IPS-15b (cell line): ENCODE results near the gene CENPM.

Experiments
- H3K27me3 ChIP-seq: one replicate; pipeline ENCODE4 v1.6.1; 2013; ENCODE audit warnings: low read length; ENCODE audit not compliant: control insufficient read depth, insufficient read depth
- H3K36me3 ChIP-seq: one replicate; pipeline ENCODE4 v1.6.1; 2013; ENCODE audit warnings: low read length; ENCODE audit not compliant: control insufficient read depth, insufficient read depth
- H3K4me1 ChIP-seq: one replicate; pipeline ENCODE4 v1.6.1; 2013; ENCODE audit warnings: mild to moderate bottlenecking, low read length; ENCODE audit not compliant: control insufficient read depth, insufficient read depth
- H3K4me3 ChIP-seq: one replicate; pipeline ENCODE4 v1.5.1; 2013; ENCODE audit warnings: low read depth, low read length
- H3K9ac ChIP-seq: one replicate; pipeline ENCODE4 v1.6.1; 2013; ENCODE audit warnings: low read depth, mild to moderate bottlenecking, low read length
- H3K9me3 ChIP-seq: one replicate; pipeline ENCODE4 v1.6.1; 2013; ENCODE audit warnings: mild to moderate bottlenecking, low read length; ENCODE audit not compliant: control insufficient read depth, insufficient read depth

CENPM gene, protein sequence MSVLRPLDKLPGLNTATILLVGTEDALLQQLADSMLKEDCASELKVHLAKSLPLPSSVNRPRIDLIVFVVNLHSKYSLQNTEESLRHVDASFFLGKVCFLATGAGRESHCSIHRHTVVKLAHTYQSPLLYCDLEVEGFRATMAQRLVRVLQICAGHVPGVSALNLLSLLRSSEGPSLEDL

DNA sequence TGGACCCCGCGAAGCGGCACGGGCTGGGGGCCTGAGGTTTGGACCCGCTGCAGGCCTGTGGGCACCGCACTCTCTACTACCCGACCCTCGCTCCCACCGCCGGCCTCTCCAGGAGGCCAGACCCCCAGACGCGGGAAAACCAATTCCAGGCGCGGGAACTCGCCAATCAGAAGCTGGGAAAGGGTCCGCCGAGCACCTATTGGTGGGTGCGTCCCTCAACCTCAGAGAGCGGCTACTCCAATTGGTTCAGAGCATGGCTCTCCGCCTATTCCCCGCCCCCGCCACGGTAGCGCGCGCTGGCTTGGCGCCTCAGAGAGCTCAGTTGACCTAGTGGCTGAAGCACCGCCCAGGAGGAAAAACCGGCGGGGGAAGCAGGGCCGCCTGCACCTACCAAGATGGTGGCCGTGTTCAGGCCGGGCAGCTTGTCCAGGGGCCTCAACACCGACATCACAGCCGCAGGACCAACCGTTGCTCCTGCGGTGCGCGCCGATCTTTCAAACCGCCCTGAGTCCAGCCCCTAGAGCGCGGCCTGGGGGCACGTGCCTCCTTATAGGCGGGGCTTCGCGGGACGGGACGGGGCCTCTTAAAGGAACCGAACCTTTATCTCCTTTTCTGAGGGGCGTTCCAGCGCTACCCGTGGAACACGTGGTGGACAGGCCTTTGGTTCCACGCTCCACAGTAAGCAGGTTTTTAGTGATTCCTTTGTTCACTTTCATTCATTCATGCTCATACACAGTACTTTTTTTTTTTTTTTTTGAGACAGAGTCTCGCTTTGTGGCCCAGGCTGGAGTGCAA lies at the start of gene CENPM:
Gene CENPM, minus strand, starts transcription at position 524 of the 795 bp plus-strand sequence. Its CDS starts 76 bp downstream, at position 448.
- Histone ChIP-seq H3K4me3 (peak within 1 kb of the TSS; percentile 87), H3K9me3 (no peaks in the 10 kb centered on the region), H3K27me3 (no peaks in the 10 kb centered on the region), H3K36me3 (peaks cover 14% of the 10 kb centered on the region), H3K9ac (peak within 1 kb of the TSS; percentile 79), H3K4me1 (peaks cover 3% of the 10 kb centered on the region)

DNA sequence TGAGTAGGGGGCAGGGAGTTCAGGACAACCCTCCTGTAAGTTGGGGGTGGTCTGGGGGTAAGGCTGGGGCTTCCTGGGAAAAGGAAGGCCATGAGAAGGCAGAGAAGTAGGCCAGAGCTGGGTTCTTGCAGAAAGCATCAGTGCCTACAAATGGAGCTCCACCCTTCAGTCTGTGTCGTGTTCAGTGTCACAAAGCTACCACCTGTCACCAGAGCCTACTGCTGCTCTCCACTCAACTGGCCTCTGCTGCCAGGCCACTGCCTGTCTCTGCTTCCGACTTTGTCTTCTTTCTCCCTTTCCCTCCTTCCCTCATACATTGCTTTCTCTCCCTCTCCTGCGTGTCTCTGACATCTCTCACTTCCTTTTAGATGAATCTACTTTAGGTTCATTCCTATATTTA lies 48.3 kb upstream of the CENPM start:
- H3K27me3 ChIP-seq = peaks cover 9% of the 10 kb centered on the region
- H3K4me1 ChIP-seq = no peaks in the 10 kb centered on the region
- no peaks in the 10 kb centered on the region for H3K9me3 ChIP-seq
- H3K36me3 ChIP-seq = peaks cover 16% of the 10 kb centered on the region
- H3K9ac ChIP-seq = no peak overlapping the region
- H3K4me3 ChIP-seq = no peak overlapping the region

DNA sequence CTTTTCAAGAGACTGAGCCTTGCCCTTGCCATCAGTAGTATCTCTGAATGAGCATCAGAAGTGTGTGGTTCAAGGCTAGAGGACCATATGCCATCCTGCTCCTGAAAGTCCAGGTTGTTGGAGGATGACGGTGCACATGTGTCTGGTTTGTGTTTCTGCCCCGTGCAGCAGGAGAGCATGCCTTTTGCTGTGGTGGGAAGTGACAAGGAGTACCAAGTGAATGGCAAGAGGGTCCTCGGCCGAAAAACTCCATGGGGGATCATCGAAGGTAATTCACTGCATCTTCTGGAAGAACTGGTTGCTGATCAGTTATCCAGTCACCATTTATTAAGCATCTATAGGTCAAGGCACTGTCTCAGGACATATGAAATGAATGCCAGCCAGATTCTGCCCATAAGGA lies 45.5 kb upstream of the CENPM start:
- Histone ChIP-seq H3K36me3 (peaks cover 20% of the 10 kb centered on the region), H3K9ac (no peak overlapping the region), H3K4me1 (no peaks in the 10 kb centered on the region), H3K9me3 (no peaks in the 10 kb centered on the region), H3K4me3 (no peak overlapping the region), H3K27me3 (no peaks in the 10 kb centered on the region)

DNA sequence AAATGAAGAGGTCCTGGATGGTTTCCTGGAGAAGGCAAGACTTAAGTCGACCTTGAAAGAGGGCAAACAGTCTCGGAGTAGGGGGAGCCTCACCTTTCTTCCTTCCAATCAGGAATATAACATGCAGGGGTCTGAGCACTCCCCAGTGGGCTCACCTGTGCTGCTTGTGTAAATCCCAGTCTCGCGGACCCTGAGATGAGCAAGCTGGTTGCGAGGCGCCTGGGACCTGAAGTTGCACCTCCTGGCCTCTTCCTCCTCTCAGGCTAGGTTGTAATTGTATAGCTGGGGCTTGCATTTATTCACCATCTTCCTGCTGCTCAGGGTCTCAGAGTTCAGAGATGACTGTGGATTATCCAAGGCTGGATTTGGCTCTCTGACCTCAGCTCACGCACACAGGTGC lies 44.2 kb upstream of the CENPM start:
- H3K9me3 ChIP-seq = no peaks in the 10 kb centered on the region
- peaks cover 20% of the 10 kb centered on the region for H3K36me3 ChIP-seq

DNA sequence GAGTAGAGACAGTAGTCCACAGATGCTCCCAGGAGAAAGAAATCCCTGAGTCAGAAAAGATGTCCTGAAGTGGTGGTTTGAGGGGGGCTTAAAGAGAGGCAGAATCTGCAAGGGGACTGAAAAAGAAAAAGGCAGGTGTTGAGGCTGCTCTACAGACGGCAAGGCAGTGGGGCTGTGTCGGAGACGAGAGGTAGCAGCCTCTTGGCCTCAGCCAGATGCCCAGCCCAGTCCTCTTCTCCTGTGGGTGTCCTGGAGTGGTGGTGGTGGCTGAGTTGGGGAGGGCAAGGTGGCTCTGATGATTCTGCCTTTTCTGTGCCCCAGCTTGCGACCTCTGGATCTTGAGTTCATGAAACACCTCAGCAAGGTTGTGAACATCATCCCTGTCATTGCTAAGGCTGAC lies 42.3 kb upstream of the CENPM start:
- no peaks in the 10 kb centered on the region for H3K4me1 ChIP-seq
- no peak overlapping the region for H3K4me3 ChIP-seq
- H3K36me3 ChIP-seq = peaks cover 11% of the 10 kb centered on the region
- no peaks in the 10 kb centered on the region for H3K27me3 ChIP-seq
- no peak overlapping the region for H3K9ac ChIP-seq
- no peaks in the 10 kb centered on the region for H3K9me3 ChIP-seq

More for the DNA sequence above, 44.2 kb upstream of the CENPM start:
- H3K27me3 ChIP-seq = no peaks in the 10 kb centered on the region
- H3K4me3 ChIP-seq = no peak overlapping the region
- H3K4me1 ChIP-seq = no peaks in the 10 kb centered on the region
- H3K9ac ChIP-seq = no peak overlapping the region

DNA sequence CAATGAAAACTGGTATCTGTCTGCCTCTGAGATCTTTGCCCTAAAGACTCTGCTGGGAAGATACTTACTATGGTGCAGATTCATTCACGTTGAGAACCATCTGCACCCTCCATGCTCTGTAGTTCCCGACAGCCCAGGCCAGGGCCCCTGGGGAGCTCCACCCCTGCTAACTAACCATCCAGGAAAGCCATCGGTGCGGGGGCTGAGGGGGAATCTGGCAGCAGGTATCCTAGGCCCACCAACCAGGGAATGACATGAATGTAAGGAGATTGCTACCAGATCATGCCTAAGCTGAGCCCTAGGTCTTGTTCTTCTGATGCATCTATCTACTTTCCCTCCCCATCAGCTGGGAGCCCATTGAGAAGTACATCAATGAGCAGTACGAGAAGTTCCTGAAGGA lies 40.3 kb upstream of the CENPM start:
- H3K4me3 ChIP-seq = no peak overlapping the region
- H3K9me3 ChIP-seq = no peaks in the 10 kb centered on the region
- H3K4me1 ChIP-seq = no peaks in the 10 kb centered on the region
- no peaks in the 10 kb centered on the region for H3K27me3 ChIP-seq
- no peak overlapping the region for H3K9ac ChIP-seq
- peaks cover 4% of the 10 kb centered on the region for H3K36me3 ChIP-seq

DNA sequence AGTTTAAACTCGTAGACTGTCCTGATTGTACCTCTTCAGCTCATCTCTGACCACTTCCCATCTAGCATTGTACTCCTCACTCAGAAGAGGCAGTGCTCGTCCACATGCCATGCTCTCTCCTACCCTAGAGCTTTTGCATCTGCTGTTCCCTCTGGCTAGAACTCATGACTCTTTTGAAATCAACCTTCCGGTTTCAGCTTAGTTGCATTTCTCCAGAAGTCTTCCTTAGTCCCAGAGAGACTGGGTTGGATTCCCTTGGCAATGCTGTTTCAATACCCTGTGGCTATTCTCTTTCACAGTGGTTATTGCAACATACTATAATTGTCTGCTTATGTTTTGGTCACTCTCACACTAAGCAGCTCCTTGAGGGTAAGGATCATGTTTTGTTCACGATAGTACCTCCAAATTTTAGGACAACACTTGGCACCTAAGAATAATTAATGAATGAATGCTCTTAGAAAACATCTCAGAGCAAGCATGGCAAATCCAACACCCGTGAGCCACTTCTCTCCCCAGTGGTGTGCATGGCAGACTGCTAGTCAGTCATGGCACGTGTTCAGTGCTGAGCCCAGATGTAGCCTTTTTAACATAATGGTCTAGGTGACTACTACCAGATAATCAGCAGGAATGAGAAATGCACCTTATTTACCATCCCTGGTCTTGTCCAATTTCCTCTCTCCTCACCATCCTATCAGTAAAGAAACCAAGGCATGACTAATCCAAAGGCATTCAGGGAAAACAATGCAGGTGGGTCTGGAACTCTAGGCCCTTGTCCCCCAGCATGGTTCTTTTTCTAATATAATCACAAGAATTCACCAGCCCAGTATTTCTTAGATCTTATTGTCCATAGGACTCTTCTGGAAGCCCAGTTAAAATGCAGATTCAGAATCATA lies 36.8 kb upstream of the CENPM start:
- H3K9me3 ChIP-seq = no peaks in the 10 kb centered on the region

DNA sequence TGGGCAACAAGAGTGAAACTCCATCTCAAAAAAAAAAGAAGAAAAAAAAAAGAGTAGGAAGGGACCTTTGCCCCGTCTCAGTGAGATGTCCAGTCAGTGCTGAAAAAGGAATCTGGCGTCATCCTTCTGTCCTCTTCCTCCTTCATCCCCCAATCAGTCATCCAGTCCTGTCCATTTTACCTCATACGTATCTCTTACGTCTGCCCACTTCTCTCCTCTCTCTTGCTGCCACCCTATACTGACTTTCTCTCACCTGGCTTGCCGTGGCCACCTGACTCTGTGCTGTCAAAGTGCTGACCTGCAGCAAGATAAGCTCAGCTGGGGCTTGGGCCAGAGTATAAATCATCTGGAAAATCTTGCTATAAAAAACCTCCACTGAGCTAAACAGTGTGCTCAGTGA lies 35.9 kb upstream of the CENPM start:
- Histone ChIP-seq H3K4me3 (no peak overlapping the region), H3K36me3 (no peaks in the 10 kb centered on the region)

More for the DNA sequence above, 36.8 kb upstream of the CENPM start:
- no peak overlapping the region for H3K4me3 ChIP-seq
- H3K4me1 ChIP-seq = no peaks in the 10 kb centered on the region
- H3K9ac ChIP-seq = no peak overlapping the region
- H3K27me3 ChIP-seq = no peaks in the 10 kb centered on the region
- H3K36me3 ChIP-seq = no peaks in the 10 kb centered on the region

DNA sequence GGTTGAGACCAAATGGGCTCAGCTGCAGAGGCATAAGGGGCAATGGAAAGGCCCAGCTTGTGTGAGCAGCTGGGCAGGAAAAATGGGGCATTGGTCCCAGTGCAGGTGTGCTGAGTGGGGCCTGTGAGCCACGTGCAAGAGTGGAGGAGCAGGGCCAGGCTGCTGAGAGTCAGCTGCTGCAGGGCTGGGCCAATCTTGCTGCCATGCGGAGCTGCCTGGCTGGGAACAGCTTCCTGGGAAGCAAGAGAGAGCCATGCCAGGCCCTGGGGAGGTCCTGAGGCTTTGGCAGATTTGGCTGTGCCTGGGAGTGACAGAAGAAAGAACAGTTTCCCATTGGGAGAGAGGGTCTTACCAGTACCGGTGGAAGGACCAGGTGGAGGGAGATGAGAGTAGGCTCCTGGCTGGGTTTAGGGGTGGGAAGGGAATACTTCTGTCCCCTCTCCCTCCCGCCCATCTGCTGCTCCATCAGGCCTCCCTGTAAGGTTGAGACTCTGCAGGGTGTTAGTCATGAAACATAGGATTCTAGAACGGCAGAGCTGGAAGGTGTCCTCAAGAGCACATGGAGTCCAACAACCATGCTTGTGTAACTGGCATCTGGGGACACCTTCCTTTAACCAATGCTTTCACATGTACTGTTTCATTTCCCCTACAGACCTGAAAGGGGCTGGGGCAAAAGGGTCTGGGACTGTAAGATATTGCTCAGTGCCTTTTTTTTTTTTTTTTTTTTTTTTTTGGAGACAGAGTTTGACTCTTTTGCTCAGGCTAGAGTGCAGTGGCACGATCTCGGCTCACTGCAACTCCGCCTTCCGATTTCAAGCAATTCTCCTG lies 32.7 kb upstream of the CENPM start:
- Histone ChIP-seq H3K4me3 (no peak overlapping the region), H3K9me3 (no peaks in the 10 kb centered on the region), H3K9ac (no peak overlapping the region), H3K4me1 (peaks cover 5% of the 10 kb centered on the region), H3K36me3 (no peaks in the 10 kb centered on the region), H3K27me3 (peaks cover 19% of the 10 kb centered on the region)

More for the DNA sequence above, 35.9 kb upstream of the CENPM start:
- no peaks in the 10 kb centered on the region for H3K9me3 ChIP-seq
- H3K4me1 ChIP-seq = peaks cover 5% of the 10 kb centered on the region
- H3K27me3 ChIP-seq = no peaks in the 10 kb centered on the region
- no peak overlapping the region for H3K9ac ChIP-seq

DNA sequence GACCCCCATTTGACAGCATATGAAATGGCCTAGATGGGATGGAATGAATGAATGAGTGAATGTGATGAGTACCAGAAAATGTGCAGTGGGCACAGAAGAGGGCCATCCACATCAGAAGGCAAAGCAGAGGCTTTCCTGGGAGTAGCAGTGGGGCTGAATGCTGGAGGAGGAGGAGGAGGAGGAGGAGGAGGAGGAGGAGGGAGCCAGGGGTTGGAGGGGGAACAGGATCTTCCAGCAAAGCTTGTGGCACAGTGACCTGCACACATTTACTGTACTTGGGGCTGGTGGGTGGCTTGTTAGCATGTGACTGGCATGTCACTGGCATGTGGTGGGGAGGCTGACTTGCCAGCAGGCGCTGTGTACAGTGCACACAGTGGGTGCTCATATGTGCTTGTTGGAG lies 31.8 kb upstream of the CENPM start:
- H3K27me3 ChIP-seq = peaks cover 19% of the 10 kb centered on the region
- H3K4me3 ChIP-seq = no peak overlapping the region
- H3K9ac ChIP-seq = no peak overlapping the region
- peaks cover 5% of the 10 kb centered on the region for H3K4me1 ChIP-seq
- no peaks in the 10 kb centered on the region for H3K36me3 ChIP-seq
- no peaks in the 10 kb centered on the region for H3K9me3 ChIP-seq

DNA sequence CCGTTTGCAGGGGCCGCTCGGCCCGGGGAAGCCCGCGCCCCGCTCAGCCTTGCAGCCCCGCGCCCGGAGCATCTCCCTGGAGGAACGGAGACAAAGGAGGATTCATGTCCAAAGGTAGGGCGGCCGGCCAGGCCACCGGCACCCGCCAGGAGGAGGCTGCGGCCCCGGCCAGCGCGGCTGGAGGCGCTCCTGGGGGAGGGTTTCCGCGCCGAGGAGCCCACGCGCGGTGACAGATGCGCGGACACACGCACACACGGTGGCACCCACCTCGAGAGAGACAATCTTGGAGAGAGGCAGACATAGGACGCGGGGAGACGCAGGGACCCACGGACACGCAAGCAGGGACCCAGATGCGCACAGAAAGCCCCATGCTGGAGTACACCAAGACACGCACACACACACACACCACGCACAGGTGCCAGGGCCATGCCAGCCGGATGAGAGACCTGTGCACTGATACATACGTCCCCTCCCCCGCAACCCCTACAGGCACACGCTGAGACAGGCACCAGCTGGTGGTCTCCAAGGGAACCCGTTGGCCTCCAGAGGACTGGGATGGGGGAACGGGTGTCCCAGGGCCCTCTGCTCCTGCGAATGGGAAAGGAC lies 30.1 kb upstream of the CENPM start:
- Histone ChIP-seq H3K9ac (no peak overlapping the region), H3K4me3 (peak overlapping the region; percentile 88), H3K36me3 (no peaks in the 10 kb centered on the region), H3K27me3 (peaks cover 24% of the 10 kb centered on the region), H3K9me3 (no peaks in the 10 kb centered on the region), H3K4me1 (peaks cover 5% of the 10 kb centered on the region)
